Left renal pelvis (tissue), 4 donors: ENCODE results near the gene MBTPS2. TPM values are rescaled to one million over a fixed set of nuclear protein-coding genes. Genes with fewer than 3 reads are reported as not detected.
"Not testable (repeated sequence)": the region's sequence is repeated elsewhere in the genome, so short reads cannot be mapped to it uniquely, and the experiment has no call there.

Experiments
- DNase-seq, 4 donors: peaks; one replicate each; pipeline ENCODE4 v3.0.0-alpha.2; 2013; ENCODE audit warnings: low read depth in 4 of 4, low spot score in 3 of 4
- polyA plus RNA-seq, 4 donors: library from polyadenylated mRNA; unstranded; fragments of 120-200 nt; gene quantifications; one replicate each; pipeline ENCODE4 v1.2.1, GENCODE V29; 2013; ENCODE audit not compliant: insufficient read length in 4 of 4

MBTPS2 gene
- polyA plus RNA-seq, 4 donors, result 27.7 to 39.2 (median 32.9) TPM

- DNase-seq, result no peak
Measured at GRCh38 chrX:21855937-21856415, 16.6 kb downstream of the MBTPS2 start, which contains the start of gene YY2. TSS of gene YY2 (plus strand) at chrX:21855987. CDS start at chrX:21856485, 498 bp downstream.

- no peak for DNase-seq
Measured at GRCh38 chrX:21856504-21856903, 17.1 kb downstream of the MBTPS2 start.

- no peak for DNase-seq
Measured at GRCh38 chrX:21863241-21863640, 23.8 kb downstream of the MBTPS2 start.

- DNase-seq, result no peak
Measured at GRCh38 chrX:21865436-21865835, 26.0 kb downstream of the MBTPS2 start.

GRCh38 chrX:21870494-21870893 is 31.1 kb downstream of the MBTPS2 start:
- no peak for DNase-seq

- DNase-seq, result no peak
Measured at GRCh38 chrX:21873063-21873775, 33.8 kb downstream of the MBTPS2 start.

GRCh38 chrX:21874182-21874581 is 34.8 kb downstream of the MBTPS2 start:
- not testable (repeated sequence) for DNase-seq

GRCh38 chrX:21875013-21875412 is 35.6 kb downstream of the MBTPS2 start:
- DNase-seq, result no peak

GRCh38 chrX:21881881-21882574 is 42.6 kb downstream of the MBTPS2 start:
- no peak for DNase-seq

- no peak for DNase-seq
Measured at GRCh38 chrX:21883258-21883657, 43.8 kb downstream of the MBTPS2 start.

GRCh38 chrX:21885568-21885967 is 46.2 kb downstream of the MBTPS2 start:
- no peak for DNase-seq

GRCh38 chrX:21905313-21905712 is 65.9 kb downstream of the MBTPS2 start:
- no peak for DNase-seq

GRCh38 chrX:21905953-21906352 is 66.5 kb downstream of the MBTPS2 start:
- no peak for DNase-seq

- DNase-seq, result peak in 1 of 4 donors; percentile 12
Measured at GRCh38 chrX:21907260-21907659, 67.8 kb downstream of the MBTPS2 start.

- no peak for DNase-seq
Measured at GRCh38 chrX:21911481-21911880, 72.1 kb downstream of the MBTPS2 start.

- DNase-seq, result no peak
Measured at GRCh38 chrX:21912220-21912619, 72.8 kb downstream of the MBTPS2 start.

- no peak for DNase-seq
Measured at GRCh38 chrX:21912989-21913388, 73.6 kb downstream of the MBTPS2 start.

GRCh38 chrX:21926116-21926515 is 86.7 kb downstream of the MBTPS2 start:
- DNase-seq, result no peak

GRCh38 chrX:21926527-21927278 is 87.3 kb downstream of the MBTPS2 start:
- no peak for DNase-seq

GRCh38 chrX:21929209-21929608 is 89.8 kb downstream of the MBTPS2 start:
- DNase-seq, result no peak

GRCh38 chrX:21930986-21931385 is 91.6 kb downstream of the MBTPS2 start:
- no peak for DNase-seq
